NCI-H748 treated with DMSO at 0.1 percent for 48 hours (cell line): Measurements from ENCODE around the gene ZNF311.
"Not testable (repeated sequence)": the region's sequence is repeated elsewhere in the genome, so short reads cannot be mapped to it uniquely, and the experiment has no call there.

ENCODE experiments used
- DNase-seq: peaks from one replicate; lab custom pipeline; 2025; lab: John Stamatoyannopoulos, UW

The ZNF311 gene

DNA sequence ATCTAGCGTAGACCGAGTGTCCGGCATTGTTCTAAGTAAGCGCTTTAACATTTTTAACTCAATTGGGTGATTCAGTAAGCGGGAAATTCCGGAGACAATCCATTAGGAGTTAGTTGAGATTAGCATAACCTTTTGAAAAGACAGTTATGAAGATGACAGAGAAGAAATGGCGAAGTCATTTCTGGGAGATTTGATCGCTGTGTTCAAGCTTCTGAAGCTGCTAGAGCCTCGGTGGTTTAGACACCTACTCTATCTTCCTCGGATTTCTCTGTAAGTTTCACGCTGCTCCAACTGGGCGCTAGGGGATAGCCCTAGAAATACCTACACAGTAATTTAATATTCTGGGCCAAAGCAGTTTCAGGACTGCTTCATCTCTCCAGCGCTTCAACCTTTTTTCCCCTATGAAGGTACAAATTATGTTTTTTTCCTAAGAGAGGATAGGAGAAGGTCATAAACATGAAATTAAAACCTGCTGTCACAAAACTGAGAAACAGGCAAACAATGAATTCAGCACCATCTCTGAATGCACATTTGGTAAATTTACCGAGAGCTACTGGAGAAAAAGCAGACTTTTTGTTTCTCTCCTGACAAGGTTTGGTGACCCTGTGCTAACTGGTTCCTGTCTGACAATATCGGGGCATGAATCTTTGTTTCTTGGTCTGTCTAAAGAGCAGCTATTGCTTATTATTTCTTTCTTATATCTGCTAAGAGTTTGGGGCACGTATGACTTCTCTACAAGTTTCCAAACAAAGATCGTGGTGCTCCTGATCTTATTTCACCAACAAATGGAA is 22.4 kb downstream of the ZNF311 start:
- no peak for DNase-seq

DNA sequence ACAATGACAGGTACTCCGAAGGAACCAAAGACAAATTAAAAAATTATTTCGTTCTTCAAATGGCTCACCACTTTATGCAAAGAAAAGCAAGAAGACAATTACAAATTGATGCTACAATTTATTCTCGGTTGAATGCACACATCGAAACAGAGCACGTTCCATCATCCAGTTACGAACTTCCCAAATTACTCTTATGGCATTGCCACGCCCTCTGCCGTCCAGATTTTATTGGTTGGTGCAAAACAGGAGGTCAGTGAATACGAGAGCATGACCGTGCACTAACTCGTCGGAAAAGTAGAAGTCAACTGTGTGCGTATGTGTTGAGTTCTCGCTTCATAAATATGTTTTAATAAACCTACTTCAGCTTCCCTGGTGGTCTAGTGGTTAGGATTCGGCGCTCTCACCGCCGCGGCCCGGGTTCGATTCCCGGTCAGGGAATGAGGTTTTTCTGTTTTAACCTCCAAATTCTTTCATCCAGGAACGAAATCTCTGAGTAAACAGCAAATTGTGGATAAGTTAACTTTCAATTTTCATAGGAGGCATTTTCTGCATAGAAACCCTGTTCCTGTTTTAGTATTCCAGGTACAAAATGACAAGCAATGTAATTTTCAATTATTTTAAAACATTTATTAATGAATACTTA is 23.2 kb downstream of the ZNF311 start:
- peak; percentile 91 for DNase-seq

DNA sequence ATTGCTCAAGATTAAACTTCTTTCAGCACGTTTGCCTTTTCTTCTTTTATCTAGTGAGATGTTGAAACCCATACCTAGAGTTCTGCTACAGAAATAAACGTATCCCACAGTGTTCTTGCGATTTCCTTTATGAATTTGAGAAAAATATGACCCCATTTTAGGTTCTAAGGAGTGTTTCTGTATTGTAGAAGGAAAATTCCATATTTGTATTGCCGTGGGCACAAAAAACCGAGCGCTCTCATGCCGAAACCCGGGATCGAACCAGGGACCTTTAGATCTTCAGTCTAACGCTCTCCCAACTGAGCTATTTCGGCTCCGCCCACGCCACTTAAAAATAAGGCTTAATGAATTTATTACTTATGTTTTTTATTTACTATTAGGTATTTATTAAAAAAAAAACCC is 23.7 kb downstream of the ZNF311 start:
- DNase-seq: peak; percentile 91

DNA sequence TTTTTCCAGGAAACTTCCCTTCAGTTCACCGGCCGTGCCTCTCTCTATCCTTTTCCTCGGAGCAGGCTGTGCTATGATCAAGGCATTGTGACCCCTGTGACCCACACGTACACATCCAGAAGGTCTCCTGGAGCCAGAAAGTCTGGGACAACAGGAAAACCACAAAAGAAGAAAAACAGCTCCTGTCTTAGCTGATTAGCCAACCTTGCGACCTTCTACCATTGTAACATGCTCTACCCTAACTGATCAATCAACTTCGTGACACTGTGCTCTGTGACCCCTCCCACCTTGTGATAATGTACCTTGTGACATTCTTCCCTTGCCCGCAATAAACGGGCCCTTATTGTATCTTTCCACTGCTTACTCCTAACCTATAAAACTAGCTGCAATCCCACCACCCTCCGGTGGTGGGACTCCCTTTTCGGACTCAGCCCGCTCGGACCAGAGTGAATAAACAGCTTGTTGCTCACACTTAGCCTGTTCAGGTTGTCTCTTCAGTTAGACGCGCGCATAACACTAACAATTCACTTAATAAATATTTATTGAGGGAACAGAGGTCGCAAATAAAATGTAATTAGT is 24.2 kb downstream of the ZNF311 start:
- DNase-seq: peak; percentile 88

DNA sequence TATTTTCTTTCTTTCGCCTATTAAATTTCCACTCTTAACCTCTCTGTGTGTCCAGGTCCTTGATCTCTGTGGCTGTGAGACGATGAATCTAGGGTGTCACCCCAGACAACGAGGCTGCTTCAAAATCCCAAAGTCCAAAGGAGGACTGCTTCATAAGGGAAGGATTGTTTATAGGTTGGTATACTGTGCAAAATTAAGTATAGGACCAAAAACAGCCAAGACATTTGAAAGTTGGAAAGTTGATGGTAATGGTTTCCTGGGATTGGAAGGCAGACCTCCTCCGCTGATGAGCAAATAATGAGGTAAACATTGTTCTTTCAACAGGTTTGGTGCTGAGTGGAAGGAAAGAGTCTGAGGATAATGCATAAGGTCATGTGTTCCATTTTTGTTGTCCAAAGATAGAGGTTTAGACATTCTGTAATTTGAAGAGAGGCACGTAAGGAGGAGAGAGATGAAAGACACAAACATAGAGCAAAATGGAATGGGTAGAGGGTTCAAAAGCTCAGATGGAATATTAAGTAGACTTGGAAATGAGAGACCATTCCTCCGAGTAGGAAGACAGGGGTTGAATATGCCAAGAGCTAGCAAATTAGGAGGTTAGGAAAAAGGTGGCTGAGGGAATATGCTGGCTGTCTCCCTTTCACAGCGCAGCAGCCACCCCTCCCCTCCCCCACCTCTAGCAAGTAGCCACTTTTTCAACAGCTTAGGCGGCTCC is 24.8 kb downstream of the ZNF311 start:
- peak; percentile 11 for DNase-seq

DNA sequence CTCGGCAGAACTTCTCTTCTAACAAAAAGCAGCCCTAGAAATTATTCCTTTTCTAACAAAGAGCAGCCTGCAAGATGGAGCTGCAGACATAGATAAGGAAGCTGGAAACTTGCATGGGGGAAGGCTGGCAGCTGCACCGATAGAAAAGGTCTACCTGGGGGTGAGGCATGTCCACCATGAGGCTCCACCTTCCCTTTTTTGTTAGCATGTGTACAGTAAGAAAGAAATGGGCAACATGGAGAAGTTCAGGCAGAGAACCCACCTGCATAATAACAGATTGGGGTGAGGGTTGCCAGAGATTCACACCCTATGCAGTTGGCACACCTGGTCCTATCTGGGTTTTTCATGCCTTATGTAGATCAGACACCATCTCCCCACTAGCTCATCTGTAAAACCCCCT is 25.4 kb downstream of the ZNF311 start:
- no peak for DNase-seq

DNA sequence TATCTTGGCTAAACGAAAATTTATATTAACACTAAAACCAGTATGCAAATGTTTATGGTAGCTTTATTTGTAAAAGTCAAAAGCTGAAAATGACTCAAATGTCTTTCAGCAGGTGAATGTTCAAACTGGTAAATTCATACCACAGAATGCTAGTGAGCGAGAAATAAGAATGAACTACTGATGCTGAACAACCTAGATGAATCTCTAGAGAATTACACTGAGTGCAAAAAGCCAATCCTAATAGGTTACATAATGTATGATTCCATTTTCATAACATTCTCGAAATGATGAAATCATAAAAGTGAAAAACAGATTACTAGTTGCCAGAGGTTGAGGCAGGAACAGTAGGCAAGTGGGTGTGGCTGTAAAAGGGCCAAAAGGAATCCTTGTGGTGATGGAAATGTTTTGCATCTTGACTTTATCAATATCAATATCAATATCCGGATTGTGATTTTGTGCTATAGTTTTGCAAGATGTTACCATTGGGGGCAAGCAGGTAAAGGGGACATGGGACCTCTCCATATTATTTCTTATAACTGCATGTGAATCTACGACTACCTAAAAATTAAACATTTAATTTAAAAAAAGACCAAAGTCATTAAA is 26.1 kb downstream of the ZNF311 start:
- DNase-seq: no peak

DNA sequence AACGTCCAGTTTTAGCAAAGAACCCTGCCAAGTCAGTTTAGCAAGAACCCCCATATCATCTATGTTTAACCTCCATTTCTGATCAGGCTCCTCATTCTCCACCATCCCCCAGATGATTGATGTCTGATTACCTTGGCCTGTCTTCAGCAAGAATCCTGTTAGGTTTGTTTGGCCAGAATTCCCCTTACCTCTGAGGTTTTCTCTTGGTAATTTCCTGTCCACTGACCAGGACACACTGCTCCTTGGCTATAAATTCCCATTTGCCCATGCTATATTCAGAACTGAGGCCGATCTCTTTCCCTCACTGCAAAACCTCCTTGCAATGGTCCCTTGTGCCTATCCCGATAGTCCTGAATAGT is 27.0 kb downstream of the ZNF311 start:
- DNase-seq: no peak

DNA sequence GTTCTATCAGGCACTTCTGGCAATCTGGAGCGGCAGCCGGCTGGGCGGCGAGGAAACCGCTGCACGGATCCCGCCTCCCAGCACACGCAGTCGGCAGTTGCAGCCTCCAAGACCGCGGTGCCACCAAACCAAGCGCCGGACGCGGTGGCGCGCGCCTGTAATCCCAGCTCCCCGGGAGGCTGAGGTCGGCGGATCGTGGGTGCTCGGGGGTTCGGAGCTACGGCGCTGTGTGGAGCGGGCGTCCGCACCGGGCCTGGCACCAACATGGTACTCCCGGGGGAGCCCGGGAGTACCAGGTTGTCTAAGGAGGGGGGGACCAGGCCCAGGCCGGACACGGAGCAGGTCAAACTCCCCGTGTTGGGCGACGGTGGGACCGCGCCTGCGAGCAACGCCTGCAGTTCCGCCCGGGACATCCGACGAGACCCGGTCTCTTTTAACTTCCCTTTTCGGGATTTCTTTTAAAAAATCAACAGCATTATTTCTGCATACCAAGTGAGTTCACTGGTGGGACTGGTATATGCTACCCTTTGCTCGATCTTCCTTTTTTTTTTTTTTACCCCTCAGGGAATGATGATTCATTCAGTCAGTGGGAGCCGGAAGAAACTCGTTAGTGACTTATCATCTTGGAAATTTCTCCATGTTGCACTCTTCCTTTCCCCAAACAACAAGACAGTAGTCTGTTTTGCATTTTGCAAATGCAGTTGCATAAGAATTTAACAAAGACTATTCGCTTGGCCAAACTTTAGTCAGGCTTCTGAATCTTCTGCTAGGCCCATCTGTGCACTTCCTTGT is 27.6 kb downstream of the ZNF311 start:
- DNase-seq: no peak

DNA sequence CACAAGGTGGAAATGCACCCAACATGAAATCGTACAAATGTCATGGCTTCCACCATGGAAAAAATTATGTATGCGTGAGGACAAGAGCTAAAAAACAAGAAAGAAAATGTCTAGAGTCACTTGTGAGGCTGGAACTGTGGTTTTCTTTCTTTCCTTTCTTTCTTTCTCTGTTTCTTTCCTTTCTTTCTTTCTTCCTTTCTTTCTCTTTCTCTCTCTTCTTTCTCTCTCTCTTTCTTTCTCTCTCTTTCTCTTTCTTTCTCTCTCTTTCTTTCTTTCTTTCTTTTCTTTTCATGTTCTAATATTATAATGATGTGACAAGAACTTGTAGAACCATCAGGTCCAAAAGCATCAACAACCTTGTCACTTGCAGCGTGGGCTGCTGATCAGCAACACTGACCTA is 28.4 kb downstream of the ZNF311 start:
- no peak for DNase-seq

DNA sequence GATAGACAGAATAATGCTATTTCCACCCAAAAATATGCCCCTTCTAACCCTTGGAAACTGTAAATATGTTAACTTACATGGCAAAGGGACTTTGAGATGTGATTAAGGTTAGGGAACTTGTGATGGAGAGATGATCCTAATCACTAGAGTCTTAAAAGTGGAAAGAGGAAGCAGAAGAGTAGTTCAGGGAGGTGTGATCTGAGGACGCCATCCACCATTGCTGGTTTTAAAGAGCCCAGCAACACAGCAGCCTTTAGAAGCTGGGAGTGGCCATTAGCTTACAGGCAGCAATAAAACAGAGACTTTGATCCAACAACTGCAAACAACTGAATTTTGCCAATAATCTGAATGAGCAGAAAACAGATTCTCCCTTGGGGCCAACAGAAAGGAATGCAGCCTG is 30.6 kb downstream of the ZNF311 start:
- DNase-seq: no peak

DNA sequence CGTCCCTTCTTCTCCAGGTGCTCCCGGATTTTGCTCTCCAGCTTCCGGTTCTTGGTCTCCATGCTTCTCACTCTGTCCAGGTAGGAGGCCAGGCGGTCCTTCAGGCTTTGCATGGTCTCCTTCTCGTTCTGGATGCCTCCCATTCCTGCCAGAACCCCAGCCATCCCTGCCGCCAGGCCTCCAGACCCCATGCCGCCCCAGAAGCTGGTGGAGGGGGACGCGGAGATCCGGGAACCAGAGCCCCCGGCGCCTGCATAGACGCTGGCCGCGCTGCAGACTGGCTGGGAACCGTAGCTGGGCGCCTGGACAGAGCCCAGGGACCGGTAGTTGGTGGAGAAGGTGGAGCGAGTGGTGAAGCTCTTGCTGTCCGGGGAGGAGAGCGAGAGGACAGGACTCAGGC is 35.1 kb downstream of the ZNF311 start:
- not testable (repeated sequence) for DNase-seq

DNA sequence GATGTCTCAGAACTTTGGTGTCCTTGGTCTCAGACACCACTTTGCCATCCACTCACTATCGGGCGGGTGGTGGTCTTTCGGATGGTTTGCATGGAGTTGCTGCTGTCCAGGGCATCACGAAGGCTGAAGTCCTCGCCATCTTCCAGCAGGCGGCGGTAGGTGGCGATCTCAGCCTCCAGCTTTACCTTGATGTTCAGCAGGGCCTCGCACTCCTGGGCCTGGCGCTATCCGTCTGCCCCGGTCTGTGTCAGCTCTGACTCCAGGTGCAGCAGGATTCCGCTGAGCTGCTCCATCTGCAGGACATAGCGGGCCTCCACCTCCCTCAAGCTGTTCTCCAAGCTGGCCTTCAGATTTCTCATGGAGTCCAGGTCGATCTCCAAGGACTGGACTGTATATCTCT is 36.0 kb downstream of the ZNF311 start:
- no peak for DNase-seq

DNA sequence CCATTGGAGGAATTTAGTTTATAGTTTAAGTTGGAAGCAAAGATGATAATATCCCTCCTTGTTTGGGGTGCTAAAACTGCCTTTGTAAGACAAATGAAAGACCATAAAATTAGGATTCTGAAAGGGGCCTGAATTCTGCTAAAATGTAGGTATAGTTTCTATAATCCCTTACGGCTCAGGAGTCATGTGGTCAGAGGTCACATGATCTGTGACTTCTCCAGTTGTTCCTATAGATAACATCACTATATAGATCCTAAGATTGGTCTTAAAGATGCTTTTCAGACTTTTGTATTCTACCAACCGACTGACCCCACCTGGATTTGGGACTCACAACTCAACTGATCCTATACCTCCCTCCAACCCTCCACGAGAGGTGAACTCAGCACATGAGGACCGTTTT is 36.6 kb downstream of the ZNF311 start:
- DNase-seq: no peak

DNA sequence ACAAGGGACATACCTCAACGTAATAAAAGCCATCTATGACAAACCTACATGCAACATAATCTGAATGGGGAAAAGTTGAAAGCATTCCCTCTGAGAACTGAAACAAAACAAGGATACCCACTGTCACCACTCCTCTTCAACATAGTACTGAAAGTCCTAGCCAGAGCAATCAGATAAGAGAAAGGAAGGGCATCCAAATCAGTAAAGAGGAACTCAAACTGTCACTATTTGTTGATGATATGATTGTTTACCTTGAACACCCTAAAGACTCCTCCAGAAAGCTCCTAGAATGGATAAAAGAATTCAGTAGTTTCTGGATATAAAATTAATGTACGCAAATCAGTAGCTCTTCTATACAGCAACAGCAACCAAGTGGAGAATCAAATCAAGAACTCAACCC is 39.4 kb downstream of the ZNF311 start:
- DNase-seq: no peak

DNA sequence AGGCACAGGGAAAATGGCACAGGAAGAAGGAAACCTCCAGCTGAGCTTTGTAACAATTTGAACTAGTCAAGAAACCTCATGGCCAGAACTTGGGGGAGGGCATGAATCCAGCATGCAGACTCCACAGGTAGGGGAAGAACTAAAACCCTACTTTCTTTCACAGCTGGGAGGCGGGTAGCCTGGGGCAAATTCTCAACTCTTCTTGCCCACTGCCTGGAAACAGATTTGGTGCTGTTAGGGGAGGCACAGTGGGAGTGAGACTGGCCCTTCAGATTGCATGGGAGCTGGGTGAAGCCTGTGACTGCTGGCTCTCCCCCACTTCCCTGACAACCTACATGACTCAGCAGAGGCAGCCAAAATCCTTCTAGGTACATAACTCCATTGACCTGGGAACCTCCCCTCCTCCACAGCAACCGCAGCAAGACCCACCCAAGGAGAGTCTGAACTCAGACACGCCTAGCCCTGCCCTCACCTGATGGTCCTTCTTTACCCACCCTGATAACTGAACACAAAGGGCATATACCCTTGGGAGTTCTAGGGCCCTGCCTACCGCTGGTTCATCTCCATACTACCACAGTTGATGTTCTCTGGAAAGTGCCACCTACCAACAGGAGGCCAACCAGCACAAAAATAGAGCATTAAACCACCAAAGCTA is 44.1 kb downstream of the ZNF311 start:
- no peak for DNase-seq

DNA sequence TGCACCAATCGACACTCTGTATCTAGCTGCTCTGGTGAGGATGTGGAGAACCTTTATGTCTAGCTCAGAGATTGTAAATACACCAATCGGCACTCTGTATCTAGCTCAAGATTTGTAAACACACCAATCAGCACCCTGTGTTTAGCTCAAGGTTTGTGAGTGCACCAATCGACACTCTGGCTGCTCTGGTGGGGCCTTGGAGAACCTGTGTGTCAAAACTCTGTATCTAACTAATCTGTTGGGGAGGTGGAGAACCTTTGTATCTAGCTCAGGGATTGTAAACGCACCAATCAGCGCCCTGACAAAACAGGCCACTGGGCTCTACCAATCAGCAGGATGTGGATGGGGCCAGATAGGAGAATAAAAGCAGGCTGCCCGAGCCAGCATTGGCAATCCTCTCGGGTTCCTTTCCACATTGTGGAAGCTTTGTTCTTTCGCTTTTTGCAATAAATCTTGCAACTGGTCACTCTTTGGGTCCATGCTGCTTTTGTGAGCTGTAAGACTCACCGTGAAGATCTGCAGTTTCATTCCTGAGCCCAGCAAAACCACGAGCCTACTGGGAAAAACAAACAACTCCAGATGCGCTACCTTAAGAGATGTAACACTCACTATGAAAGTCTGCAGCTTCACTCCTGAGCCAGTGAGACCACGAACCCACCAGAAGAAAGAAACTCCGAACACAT is 46.4 kb downstream of the ZNF311 start:
- not testable (repeated sequence) for DNase-seq

DNA sequence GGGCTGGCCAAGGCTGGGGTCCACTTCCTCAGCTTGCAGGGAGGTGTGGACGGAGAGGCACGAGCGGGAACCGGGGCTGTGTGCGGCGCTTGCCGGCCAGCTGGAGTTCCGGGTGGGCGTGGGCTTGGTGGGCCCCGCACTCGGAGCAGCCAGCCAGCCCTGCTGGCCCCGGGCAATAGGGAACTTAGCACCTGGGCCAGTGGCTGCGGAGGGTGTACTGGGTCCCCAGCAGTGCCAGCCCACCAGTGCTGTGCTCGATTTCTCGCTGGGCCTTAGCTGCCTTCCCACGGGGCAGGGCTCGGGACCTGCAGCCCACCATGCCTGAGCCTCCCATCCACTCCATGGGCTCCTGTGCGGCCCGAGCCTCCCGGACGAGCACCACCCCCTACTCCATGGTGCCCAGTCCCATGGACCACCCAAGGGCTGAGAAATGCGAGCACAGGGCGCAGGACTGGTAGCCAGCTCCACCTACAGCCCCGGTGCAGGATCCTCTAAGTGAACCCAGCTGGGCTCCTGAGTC is 47.3 kb downstream of the ZNF311 start:
- DNase-seq: not testable (repeated sequence)

DNA sequence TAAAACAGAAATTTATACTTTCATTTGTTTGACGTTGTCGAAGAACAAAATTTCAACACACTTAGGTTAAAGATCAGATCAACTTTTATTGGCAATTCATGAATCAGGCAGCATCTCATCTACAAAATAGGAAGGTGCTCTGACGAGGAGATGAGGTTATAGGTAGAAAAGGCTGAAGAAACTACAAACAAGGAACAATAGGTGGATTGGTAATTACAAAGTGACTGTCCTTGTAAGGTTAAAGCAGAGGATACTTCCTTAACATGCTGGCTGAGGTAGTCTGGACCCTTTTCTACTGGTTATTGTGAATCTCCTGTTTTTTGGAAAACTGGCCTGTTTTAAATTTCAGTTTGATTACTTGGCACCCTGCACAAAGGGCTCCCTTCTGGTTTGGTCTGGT is 48.8 kb downstream of the ZNF311 start:
- DNase-seq: no peak

DNA sequence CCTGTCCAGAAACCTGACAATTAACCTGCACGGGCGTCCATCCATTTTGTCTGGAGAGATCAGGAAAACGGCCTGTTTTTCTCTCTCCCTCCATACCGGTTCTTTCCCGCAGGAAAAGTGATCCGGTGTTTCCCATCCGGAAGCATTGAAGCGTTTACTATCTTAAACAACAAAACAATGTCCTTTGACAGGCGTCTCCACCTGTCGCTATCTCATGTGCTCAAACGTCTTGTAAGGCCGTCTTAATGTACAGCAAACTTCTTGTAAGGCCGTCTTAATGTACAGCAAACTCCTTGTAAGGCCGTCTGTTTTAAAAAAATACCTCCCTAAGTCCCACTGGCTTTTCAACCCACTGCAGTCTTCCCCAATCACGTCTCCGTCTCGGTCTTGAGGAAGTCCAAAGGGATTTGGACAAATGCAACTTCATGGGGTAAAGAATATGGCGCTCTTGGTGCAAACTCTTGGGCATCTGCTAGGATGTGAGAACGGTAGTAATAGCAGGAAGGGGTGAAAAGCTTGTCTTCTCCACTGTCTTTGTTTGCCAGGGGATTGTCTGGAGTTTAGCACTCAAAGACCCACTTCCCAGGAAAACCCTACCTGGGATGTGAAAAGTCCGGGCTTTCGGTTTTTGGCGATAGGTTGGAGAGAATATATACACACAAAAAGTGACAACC is 51.4 kb downstream of the ZNF311 start:
- DNase-seq: no peak
